H1 (cell line): ENCODE measurements around the gene TAS1R3. TPM values are rescaled to one million over a fixed set of nuclear protein-coding genes. Genes with fewer than 3 reads are reported as not detected.
A peak's percentile ranks its signal among the peaks of the same experiment; 100 is the strongest.

Source experiments
- CTCF ChIA-PET: fragments of 300-600 bp; sonication (Branson Sonifier 250); formaldehyde crosslinking; loops from one replicate; lab custom pipeline; 2021; ENCODE audit not compliant: partially characterized antibody; lab: Charles Lee
- POLR2A ChIA-PET: fragments of 300-600 bp; sonication (Branson Sonifier 250); formaldehyde crosslinking; loops from one replicate; lab custom pipeline; 2021; ENCODE audit warnings: inconsistent platforms; ENCODE audit not compliant: partially characterized antibody; lab: Charles Lee
- DNase-seq, 2 experiments: peaks; one replicate each; pipeline versions ENCODE4 v3.0.0 to v3.0.0-alpha.2; 2010 to 2022; ENCODE audit warnings: low spot score in 2 of 2, low read depth in 1 of 2, mixed read lengths in 1 of 2
- FAIRE-seq: peaks from 2 replicates; lab custom pipeline; 2011; peaks lifted over from hg19 to GRCh38; lab: Jason Lieb, UNC
- H2AFZ ChIP-seq: 2 replicates; pipeline ENCODE4 v1.8.1; 2012; ENCODE audit warnings: low read length, inconsistent platforms
- H2AK5ac ChIP-seq: 2 replicates; pipeline ENCODE4 v1.6.1; 2013; ENCODE audit warnings: low read depth, low read length
- H2BK120ac ChIP-seq: replicated peaks from 2 replicates; pipeline ENCODE3; 2013; ENCODE audit warnings: low read depth, low read length, inconsistent platforms
- H2BK12ac ChIP-seq: 2 replicates; pipeline ENCODE4 v1.6.1; 2013; ENCODE audit warnings: low read depth, low read length
- H2BK15ac ChIP-seq: 2 replicates; pipeline ENCODE4 v1.6.1; 2013; ENCODE audit warnings: low read length
- H2BK20ac ChIP-seq: 2 replicates; pipeline ENCODE4 v1.6.1; 2013; ENCODE audit warnings: low read length
- H2BK5ac ChIP-seq: 2 replicates; pipeline ENCODE4 v1.6.1; 2013; ENCODE audit warnings: low read depth, low read length
- H3K14ac ChIP-seq: 2 replicates; pipeline ENCODE4 v1.6.1; 2013; ENCODE audit warnings: inconsistent platforms; ENCODE audit not compliant: insufficient read length
- H3K18ac ChIP-seq: 2 replicates; pipeline ENCODE4 v1.6.1; 2013; ENCODE audit warnings: low read length; ENCODE audit errors: extremely low read depth
- H3K23ac ChIP-seq: 2 replicates; pipeline ENCODE4 v1.6.1; 2013; ENCODE audit warnings: inconsistent platforms; ENCODE audit not compliant: insufficient read length
- H3K23me2 ChIP-seq: 2 replicates; pipeline ENCODE4 v1.6.1; 2013; ENCODE audit warnings: low read depth, low read length
- H3K27ac ChIP-seq: 2 replicates; pipeline ENCODE4 v1.6.1; 2011; ENCODE audit warnings: low read depth, low read length, inconsistent platforms
- H3K27me3 ChIP-seq, 4 experiments: replicated peaks in 1 of 4; 1 replicate in 1 of 4; 2 replicates in 3 of 4; pipeline versions ENCODE4 v1.6.1 to v1.8.1; 2011 to 2013; ENCODE audit warnings: low read length in 3 of 4, mild to moderate bottlenecking in 3 of 4, inconsistent platforms in 2 of 4, mixed read lengths in 2 of 4, moderate library complexity in 1 of 4; ENCODE audit not compliant: control insufficient read depth in 3 of 4, insufficient read depth in 3 of 4; ENCODE audit errors: extremely low read depth in 1 of 4
- H3K36me3 ChIP-seq, 4 experiments: 2 replicates each; pipeline versions ENCODE4 v1.6.1 to v1.8.1; 2011 to 2013; ENCODE audit warnings: mild to moderate bottlenecking in 4 of 4, low read length in 3 of 4, moderate library complexity in 2 of 4, control low read depth in 1 of 4, inconsistent platforms in 1 of 4; ENCODE audit not compliant: insufficient read depth in 4 of 4, control insufficient read depth in 2 of 4
- H3K4ac ChIP-seq: replicated peaks from 2 replicates; pipeline ENCODE3; 2013; ENCODE audit warnings: low read length, low read depth, mixed read lengths, inconsistent platforms; ENCODE audit not compliant: insufficient read length
- H3K4me1 ChIP-seq, 4 experiments: replicated peaks in 1 of 4; 1 replicate in 1 of 4; 2 replicates in 3 of 4; pipeline versions ENCODE4 v1.6.1 to v1.8.1; 2011 to 2013; ENCODE audit warnings: low read length in 3 of 4, inconsistent platforms in 2 of 4, mixed read lengths in 1 of 4; ENCODE audit not compliant: insufficient read depth in 4 of 4, control insufficient read depth in 3 of 4
- H3K4me2 ChIP-seq, 2 experiments: 2 replicates each; pipeline versions ENCODE4 v1.6.1 to v1.8.1; 2011 to 2013; ENCODE audit warnings: low read depth in 2 of 2, low read length in 2 of 2, control low read depth in 1 of 2, inconsistent platforms in 1 of 2, mild to moderate bottlenecking in 1 of 2; ENCODE audit not compliant: insufficient read depth in 1 of 2
- H3K4me3 ChIP-seq, 4 experiments: fragments of 200-600, 300-600 bp in 1 of 4; sonication (generic), shearing (Covaris generic), sonication (Bioruptor Twin) in 1 of 4; 2 replicates each; pipeline versions ENCODE4 v1.5.1 to v1.8.1; 2011 to 2016; ENCODE audit warnings: low read length in 4 of 4, low read depth in 3 of 4, control low read depth in 2 of 4, inconsistent platforms in 2 of 4, mild to moderate bottlenecking in 2 of 4, mixed read lengths in 1 of 4, moderate library complexity in 1 of 4; ENCODE audit not compliant: insufficient read depth in 2 of 4; ENCODE audit errors: extremely low read depth in 1 of 4
- H3K56ac ChIP-seq: replicated peaks from 2 replicates; pipeline ENCODE3; 2013; ENCODE audit warnings: low read depth, mild to moderate bottlenecking, mixed read lengths, low read length, inconsistent platforms; ENCODE audit not compliant: insufficient read length
- H3K79me1 ChIP-seq: 2 replicates; pipeline ENCODE4 v1.6.1; 2013; ENCODE audit warnings: low read depth, low read length, control low read depth
- H3K79me2 ChIP-seq, 2 experiments: 2 replicates each; pipeline versions ENCODE4 v1.6.1 to v1.8.1; 2012 to 2013; ENCODE audit warnings: low read length in 2 of 2, mild to moderate bottlenecking in 2 of 2, inconsistent platforms in 1 of 2; ENCODE audit not compliant: insufficient read depth in 2 of 2, control insufficient read depth in 1 of 2
- H3K9ac ChIP-seq, 4 experiments: replicated peaks in 1 of 4; 1 replicate in 1 of 4; 2 replicates in 3 of 4; pipeline versions ENCODE4 v1.6.1 to v1.8.1; 2011 to 2013; ENCODE audit warnings: low read depth in 3 of 4, low read length in 3 of 4, control low read depth in 2 of 4, mild to moderate bottlenecking in 2 of 4, moderate library complexity in 2 of 4, inconsistent platforms in 1 of 4; ENCODE audit errors: extremely low read depth in 1 of 4
- H3K9me3 ChIP-seq, 2 experiments: 2 replicates each; pipeline versions ENCODE4 v1.6.1 to v1.8.1; 2012 to 2013; ENCODE audit warnings: mild to moderate bottlenecking in 2 of 2, moderate library complexity in 2 of 2, control low read depth in 1 of 2, inconsistent platforms in 1 of 2, low read depth in 1 of 2, low read length in 1 of 2, mixed read lengths in 1 of 2; ENCODE audit not compliant: insufficient read depth in 2 of 2
- H4K20me1 ChIP-seq, 2 experiments: replicated peaks in 1 of 2; 2 replicates each; pipeline versions ENCODE3 to v1.8.1; 2011 to 2013; ENCODE audit warnings: inconsistent platforms in 2 of 2, low read length in 2 of 2, mild to moderate bottlenecking in 1 of 2; ENCODE audit not compliant: insufficient read depth in 2 of 2, control insufficient read depth in 1 of 2
- H4K5ac ChIP-seq: 2 replicates; pipeline ENCODE4 v1.6.1; 2013; ENCODE audit warnings: low read length, low read depth, mixed read lengths, inconsistent platforms; ENCODE audit not compliant: insufficient read length
- H4K8ac ChIP-seq: 2 replicates; pipeline ENCODE4 v1.8.0; 2013; ENCODE audit warnings: mild to moderate bottlenecking, moderate library complexity, low read length, inconsistent platforms; ENCODE audit not compliant: insufficient read depth; ENCODE audit errors: extremely low read depth
- H4K91ac ChIP-seq: replicated peaks from 2 replicates; pipeline ENCODE3; 2013; ENCODE audit warnings: low read length, mixed read lengths, inconsistent platforms; ENCODE audit not compliant: insufficient read length
- ATF3 ChIP-seq: IDR thresholded peaks from 2 replicates; pipeline ENCODE4 v1.6.1; 2011; ENCODE audit warnings: low read depth, mild to moderate bottlenecking, low read length; ENCODE audit not compliant: insufficient read depth
- CBX5 ChIP-seq: fragments of 300-800, 300-1000 bp; sonication (generic); IDR thresholded peaks from 2 replicates; pipeline ENCODE4 v1.7.1; 2016; ENCODE audit warnings: antibody characterized with exemption, low read length, low read depth
- CREB1 ChIP-seq: IDR thresholded peaks from 2 replicates; pipeline ENCODE4 v1.6.1; 2012; ENCODE audit warnings: inconsistent platforms
- EZH2 ChIP-seq: fragments of 200-600 bp; sonication (generic); IDR thresholded peaks from 2 replicates; pipeline ENCODE4 v1.7.1; 2012; ENCODE audit warnings: low read depth, mild to moderate bottlenecking, moderate library complexity, low read length, inconsistent platforms; ENCODE audit not compliant: severe bottlenecking
- MAX ChIP-seq: IDR thresholded peaks from 2 replicates; pipeline ENCODE4 v1.6.1; 2012; ENCODE audit warnings: inconsistent platforms
- NANOG ChIP-seq: IDR thresholded peaks from 2 replicates; pipeline ENCODE4 v1.6.1; 2011; ENCODE audit warnings: low read length, low read depth, mild to moderate bottlenecking, inconsistent platforms; ENCODE audit not compliant: insufficient read depth, poor library complexity, severe bottlenecking
- POLR2AphosphoS5 ChIP-seq: IDR thresholded peaks from 2 replicates; pipeline ENCODE4 v1.6.1; 2011; ENCODE audit warnings: low read depth, low read length
- TAF1 ChIP-seq: IDR thresholded peaks from 2 replicates; pipeline ENCODE4 v1.6.1; 2011; ENCODE audit warnings: mild to moderate bottlenecking, low read depth, low read length
- TAF7 ChIP-seq: optimal IDR thresholded peaks from 2 replicates; pipeline ENCODE3; 2011; ENCODE audit warnings: low read depth, mild to moderate bottlenecking, inconsistent platforms, low read length, moderate library complexity, borderline replicate concordance
- ZNF274 ChIP-seq: IDR thresholded peaks from 2 replicates; pipeline ENCODE4 v1.7.0; 2012; ENCODE audit warnings: low read length, borderline replicate concordance; ENCODE audit errors: extremely low read depth
- WGBS, 2 experiments: shearing (Covaris generic) in 1 of 2; methylation state at CpG; one replicate each; pipeline versions ENCODE4 v1.1.6 to v1.1.7; 2013 to 2015; ENCODE audit warnings: low lambda C conversion rate in 2 of 2, mixed read lengths in 2 of 2, inconsistent platforms in 1 of 2, low coverage in 1 of 2, missing lambda C conversion rate in 1 of 2; ENCODE audit not compliant: insufficient replicate concordance in 2 of 2, insufficient coverage in 1 of 2, insufficient read length in 1 of 2; ENCODE audit errors: extremely low coverage in 1 of 2, missing lambda C conversion rate in 1 of 2; 5-methylcytosine and 5-hydroxymethylcytosine counted together
- polyA plus RNA-seq, 7 experiments: library from polyadenylated mRNA; depleted of rRNA in 3 of 7; stranded (reverse) in 5 of 7; unstranded in 2 of 7; fragments of >200 nt in 5 of 7; fragments of 200-250 nt in 2 of 7; gene quantifications; 1 replicate in 5 of 7; 2 replicates in 1 of 7; 4 replicates in 1 of 7; pipeline versions ENCODE4 v1.2.1 to v1.2.3, GENCODE V29; 2011 to 2013; ENCODE audit warnings: missing spikeins in 2 of 7, mixed read lengths in 2 of 7
- total RNA-seq: library from RNA; stranded (reverse); fragmentation: NEBNext Ultra II Directional; extraction: Animal tissue kit (Norgen Biotek cat#: 25700); gene quantifications from 2 replicates; pipeline ENCODE4 v1.2.1, GENCODE V29; 2021

The TAS1R3 gene
- total and polyA plus RNA-seq, 2 of the 8 experiments (the other 6 are each of a cell fraction or from before 2014, with no cell fraction given), result 0.03 to 0.19 TPM

GRCh38 chr1:1325288-1326074 lies 5.6 kb upstream of the TAS1R3 start:
- Histone ChIP-seq H3K23me2 (peaks cover 9% of the 10 kb centered on the region), H3K4ac (peak overlapping the region; percentile 69), H3K9me3 (peaks cover 0 to 6% of the 10 kb centered on the region in 2 experiments; a peak in 2 of 4 replicates), H2BK12ac (0 out of 2 replicates have a peak overlapping the region, but pooled peaks have one; percentile 9), H3K4me3 (peak overlapping the region; percentile 60 to 100 (median 78)), H2BK120ac (no peak overlapping the region), H2BK5ac (no peak overlapping the region; the same call in 1 of the 2 replicates), H3K36me3 (peaks cover 0 to 8% (median 1%) of the 10 kb centered on the region in 4 experiments; a peak in 3 of 8 replicates), H2BK20ac (no peak overlapping the region), H4K20me1 (peaks cover 20 to 36% of the 10 kb centered on the region in 2 experiments), H3K14ac (no peak overlapping the region), H4K91ac (no peak overlapping the region), H2AFZ (no peak overlapping the region), H3K79me2 (peaks cover 9 to 42% of the 10 kb centered on the region in 2 experiments; a peak in 3 of 4 replicates), H3K4me2 (peak overlapping the region; percentile 69 to 97), H2BK15ac (no peak overlapping the region), H3K4me1 (peaks cover 0 to 13% (median 3%) of the 10 kb centered on the region in 4 experiments; a peak in 5 of 7 replicates), H3K56ac (peak overlapping the region; percentile 64), H2AK5ac (no peak overlapping the region; the same call in 1 of the 2 replicates), H3K23ac (no peak overlapping the region), H3K9ac (peak overlapping the region in 3 of 4 experiments; percentile 26 to 68 (median 57); a peak in 4 of 7 replicates), H4K5ac (no peak overlapping the region), H4K8ac (peak overlapping the region; percentile 79), H3K79me1 (peaks cover 30% of the 10 kb centered on the region), H3K27ac (no peak overlapping the region; the same call in 1 of the 2 replicates), H3K18ac (no peak overlapping the region), H3K27me3 (no peaks in the 10 kb centered on the region; a peak in 1 of 7 replicates)
- ChIA-PET CTCF (no interaction called here), POLR2A (interaction anchor here (0.8 to 3.4 kb wide), 11 partner anchors 9 to 290 kb away, joined by 3 to 27 read pairs (median 4); partner anchors contain the start of gene MIB2)
- FAIRE-seq, result no peak
- 83% methylated on average over 16 of the region's 16 CpGs; no CpG with 5 or more reads in 1 of the 2 experiments for WGBS, 2 experiments
- no peak for DNase-seq
- no peak for TF ChIP-seq TAF7
- no peak for TF ChIP-seq ZNF274
- no peak for TF ChIP-seq TAF1
- TF ChIP-seq MAX, result no peak
- no peak for TF ChIP-seq EZH2
- TF ChIP-seq CREB1, result no peak
- TF ChIP-seq ATF3, result no peak
- TF ChIP-seq NANOG, result no peak
- TF ChIP-seq CBX5, result no peak
- TF ChIP-seq POLR2AphosphoS5, result no peak
